ENCODE measurements around the gene CLTB.

The CLTB gene

DNA sequence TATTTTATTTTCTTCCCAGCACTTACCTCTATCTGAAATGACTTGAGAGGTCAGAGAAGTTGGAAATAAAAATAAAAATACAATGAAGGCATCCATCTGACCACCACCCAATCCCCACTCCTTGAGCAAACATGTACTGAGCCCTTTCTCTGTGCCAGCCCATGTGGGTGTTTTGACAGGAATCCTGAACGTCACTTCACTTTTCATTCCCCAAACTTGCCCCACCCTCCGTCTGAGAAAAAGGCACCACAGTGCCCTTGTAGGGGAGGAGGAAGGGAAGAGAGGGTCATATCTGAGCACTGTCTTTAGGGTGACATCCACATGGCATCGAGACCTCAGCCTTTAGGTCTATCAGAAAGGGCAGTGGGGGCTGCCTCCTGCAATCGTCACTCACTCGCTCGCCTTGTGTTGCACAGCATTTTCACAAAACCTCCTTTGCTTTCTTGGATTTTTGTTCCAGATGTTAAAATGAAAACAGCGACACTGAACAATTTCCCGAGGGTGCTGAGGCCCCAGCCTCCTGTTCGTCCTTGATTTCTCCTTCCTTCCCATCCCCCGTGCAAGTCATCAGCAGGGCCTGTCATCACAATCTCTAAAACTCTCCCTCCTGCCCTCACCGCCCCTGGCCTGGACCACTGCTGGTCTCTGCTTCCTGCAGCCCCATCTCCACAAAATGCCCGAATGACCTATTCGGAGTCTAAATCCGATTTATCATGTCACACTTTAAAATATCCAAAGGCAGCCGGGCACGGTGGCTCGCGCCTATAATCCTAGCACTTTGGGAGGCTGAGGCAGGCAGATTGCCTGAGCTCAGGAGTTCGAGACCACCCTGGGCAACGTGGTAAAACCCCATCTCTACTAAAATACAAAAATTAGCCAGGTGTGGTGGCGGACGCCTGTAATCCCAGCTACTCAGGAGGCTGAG, 14.8 kb downstream of the CLTB start:
- no peak for DNase-seq

DNA sequence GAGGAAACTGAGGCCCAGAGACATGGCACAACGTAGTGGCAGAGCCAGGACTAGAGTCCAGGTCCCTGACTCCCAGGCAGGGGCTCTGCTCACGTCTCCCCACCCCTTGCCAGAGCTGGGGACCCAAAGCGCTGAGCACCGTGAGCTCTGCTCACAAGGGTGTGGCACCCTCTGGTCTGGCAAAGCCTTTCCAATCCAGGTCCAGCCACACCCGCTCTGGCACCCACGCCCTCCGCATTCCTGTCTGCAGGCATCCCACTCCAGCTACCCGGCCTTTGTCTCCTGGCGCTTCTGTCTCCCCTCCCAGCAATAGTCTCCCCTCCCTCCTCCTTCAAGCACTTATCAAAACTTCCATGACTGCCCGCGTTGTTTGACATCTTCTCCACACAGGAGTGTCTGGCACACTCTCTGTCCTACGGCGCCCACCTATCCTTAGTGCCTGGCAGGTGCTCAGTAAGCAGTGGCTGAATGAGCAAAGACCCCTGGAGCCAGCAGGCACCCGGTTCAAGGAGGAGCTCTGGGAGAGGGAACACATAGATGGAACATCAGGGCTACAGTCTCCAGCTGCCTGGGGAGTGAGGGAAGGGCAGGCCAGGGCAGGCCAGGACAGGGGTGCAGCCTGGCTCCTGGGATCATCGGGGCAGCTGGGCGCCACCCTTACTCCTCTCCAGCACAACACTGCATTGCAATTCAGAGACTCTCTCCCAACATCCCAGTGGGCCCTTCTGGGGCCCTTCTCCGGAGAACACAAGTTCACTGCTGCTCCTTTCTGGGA, 15.8 kb downstream of the CLTB start:
- no peak for DNase-seq

DNA sequence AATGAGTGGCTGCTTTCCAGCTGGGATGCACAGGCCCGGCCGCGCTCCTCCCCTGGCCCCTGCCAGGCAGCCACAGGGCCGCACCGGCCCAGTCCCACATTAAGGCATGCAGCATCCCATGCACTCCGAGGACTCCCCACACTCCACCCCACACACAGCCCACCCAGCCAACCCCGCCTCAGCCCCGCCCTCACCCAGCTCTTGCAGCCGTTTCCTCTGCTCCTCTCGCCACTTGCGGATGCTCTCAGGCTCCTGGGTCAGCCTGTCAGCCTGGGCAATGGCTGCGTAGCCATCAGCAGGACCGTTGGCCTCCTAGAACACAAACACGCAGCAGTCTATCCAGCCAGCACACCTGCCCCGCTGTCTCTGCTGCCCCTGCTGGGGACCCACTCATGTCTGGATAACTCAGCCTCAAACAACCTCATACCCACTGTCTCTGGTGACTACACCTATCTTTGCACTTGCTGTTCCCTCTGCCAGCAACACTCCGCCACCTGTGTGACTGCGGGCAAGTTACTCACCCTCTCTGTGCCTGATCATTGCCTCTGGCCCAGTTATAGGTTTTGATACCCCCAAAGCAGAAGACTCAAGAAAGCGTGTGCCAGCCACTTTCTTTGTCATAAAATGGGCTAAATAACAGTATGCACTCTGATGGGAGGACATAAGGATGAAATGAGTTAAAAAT, 18.5 kb downstream of the CLTB start:
- DNase-seq = no peak

DNA sequence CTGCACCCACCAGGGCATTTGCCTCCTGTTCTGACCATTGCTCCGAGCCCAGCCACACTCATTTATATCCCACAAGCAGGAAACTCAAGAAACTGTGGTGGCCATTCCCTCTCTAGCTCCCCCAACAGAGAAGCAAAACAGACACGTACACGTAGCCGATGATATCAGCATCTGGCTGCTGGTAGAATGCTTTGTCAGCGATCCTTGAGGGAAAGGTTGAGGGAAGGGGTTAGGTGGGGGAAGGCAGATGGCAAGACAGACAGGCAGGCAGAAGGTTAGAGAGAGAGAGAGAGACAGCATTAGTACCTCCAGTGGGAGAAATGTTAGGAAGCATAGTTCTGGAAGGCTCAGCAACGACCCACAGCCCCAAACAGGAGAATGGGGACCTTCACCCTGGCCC, 20.0 kb downstream of the CLTB start:
- no peak for DNase-seq

DNA sequence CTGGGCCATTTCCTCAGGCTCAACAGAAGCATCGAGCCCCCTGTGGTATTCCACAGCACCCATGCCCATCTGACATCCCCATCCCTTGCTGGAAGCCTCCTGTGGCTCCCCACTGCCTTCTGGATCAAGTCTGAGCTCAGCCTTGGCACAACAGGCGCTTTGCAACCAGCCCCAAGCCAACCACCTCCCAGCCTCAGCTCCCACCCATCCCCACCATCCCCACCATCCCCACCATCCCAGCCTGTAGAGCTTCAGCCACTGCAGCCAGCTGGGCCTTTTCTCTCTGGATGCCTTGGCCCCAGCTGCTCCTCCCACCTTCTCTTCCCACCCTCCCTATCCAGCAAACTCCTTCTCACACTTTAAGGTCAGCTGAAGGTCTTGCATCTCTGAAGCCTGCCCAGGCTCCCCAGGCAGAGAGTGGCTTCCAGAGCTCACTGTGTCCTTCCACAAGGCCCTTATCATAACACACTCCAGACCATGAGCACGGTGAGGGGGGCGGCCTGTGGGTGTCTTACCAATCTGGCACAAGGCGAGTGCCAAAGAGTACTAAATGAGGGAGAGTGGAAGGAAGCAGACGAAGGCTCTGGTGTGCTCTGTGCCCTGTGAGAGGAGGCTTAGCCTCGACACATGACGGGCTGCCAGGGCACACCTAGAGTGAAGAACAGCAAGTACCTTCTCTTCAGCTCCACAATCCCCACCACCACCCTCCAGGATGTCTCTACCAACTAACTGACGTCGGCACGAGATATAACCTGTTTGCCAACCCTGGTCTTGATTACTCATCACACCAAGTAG, 21.3 kb downstream of the CLTB start:
- no peak for DNase-seq

DNA sequence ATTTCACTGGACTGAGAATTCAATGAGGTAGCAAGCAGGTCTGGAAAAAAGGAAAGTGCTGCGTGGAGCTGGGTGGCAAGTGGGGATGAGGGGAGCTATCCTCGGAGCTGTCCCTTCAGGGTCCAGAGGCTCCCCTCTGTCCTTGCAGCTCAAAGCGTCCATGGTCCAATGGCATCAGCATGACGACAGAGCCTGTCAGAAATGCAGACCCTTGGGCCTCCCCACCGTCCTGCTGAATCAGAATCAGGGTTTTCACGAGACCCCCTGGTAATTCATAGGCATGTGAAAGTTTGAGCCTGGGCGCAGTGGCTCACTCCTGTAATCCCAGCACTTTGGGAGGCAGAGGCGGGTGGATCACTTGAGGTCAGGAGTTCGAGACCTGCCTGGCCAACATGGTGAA, 22.2 kb downstream of the CLTB start:
- no peak for DNase-seq

DNA sequence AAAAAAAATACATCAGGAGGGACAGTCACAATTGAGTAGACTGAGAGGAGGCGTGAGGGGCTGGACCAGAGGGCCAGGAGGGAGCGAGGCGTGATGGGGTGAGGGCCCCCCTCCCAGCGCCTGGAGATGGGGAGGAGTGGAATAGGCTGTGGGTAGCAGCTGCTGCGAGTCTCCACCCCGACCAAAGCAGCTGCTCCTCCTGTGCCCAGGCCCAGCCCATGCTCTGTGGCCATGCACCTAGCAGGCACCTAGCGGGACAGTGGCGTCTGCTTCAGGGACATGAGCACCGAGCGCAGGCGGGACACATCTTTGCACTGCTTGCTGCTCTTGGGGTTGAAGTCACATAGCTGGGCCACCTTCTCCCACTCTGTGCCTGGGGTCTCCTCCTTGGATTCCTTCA, 23.8 kb downstream of the CLTB start:
- no peak for DNase-seq

DNA sequence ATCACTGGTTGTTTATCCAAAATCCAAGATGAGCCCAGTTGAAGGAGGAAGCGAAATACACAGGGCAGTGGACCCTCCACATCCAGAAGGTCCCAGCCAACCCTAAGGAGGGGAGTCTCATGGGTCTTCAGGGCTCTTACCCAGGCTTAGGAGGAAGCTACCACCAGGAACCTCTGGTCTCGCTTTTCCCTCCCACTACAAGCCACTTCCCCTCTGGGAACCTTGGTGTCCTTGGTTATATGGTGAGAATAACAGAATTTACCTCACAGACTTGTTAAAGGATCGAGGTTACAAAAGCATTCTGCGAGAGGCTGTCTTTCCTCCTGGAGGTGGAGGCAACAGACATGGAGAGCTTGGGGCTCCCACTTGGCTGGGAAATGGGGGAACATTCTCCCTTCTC, 24.3 kb downstream of the CLTB start:
- no peak for DNase-seq

DNA sequence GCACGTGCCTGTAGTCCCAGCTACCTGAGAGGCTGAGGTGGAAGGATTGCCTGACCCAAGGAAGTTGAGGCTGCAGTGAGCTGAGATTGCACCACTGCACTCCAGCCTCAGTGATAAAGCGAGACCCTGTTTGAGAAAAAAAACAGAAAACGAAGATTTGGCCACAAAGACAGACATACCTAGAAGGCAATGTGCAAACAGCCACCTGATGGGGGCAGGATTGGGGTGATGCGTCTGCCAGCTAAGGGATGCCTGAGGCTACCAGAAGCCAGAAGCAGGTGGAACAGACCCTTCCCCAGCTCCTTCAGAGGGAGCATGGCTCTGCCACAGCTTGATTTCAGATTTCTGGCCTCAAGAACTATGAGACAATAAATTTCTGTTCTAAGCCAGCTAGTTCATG, 24.9 kb downstream of the CLTB start:
- no peak for DNase-seq

DNA sequence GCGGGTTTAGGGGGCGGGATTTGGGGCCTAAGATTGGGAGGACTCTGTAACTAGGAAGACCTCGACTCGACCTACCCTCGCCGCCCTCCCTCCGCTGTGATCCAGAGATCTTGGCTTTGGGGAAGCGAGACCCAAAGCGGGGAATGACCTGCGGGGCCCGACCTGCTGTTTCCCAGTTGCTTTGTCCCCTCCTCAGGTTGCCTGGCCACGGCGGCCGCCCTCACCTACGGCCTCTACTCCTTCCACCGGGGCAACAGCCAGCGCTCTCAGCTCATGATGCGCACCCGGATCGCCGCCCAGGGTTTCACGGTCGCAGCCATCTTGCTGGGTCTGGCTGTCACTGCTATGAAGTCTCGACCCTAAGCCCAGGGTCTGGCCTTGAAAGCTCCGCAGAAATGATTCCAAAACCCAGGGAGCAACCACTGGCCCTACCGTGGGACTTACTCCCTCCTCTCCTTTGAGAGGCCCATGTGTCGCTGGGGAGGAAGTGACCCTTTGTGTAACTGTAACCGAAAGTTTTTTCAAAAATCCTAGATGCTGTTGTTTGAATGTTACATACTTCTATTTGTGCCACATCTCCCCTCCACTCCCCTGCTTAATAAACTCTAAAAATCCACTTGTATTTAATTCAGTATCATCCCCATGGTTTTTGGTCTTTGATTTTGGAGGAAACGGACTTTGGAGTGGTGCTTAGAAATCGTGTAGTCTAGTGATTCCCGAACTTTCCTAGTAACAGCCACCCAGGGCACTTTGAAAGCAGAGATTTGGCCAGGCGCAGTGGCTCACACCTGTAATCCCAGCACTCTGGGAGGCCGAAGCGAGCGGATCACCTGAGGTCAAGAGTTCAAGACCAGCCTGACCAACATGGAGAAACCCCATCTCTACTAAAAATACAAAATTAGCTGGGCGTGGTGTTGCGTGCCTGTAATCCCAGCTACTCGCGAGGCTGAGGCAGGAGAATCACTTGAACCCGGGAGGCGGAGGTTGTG, 26.9 kb downstream of the CLTB start:
- no peak for DNase-seq

DNA sequence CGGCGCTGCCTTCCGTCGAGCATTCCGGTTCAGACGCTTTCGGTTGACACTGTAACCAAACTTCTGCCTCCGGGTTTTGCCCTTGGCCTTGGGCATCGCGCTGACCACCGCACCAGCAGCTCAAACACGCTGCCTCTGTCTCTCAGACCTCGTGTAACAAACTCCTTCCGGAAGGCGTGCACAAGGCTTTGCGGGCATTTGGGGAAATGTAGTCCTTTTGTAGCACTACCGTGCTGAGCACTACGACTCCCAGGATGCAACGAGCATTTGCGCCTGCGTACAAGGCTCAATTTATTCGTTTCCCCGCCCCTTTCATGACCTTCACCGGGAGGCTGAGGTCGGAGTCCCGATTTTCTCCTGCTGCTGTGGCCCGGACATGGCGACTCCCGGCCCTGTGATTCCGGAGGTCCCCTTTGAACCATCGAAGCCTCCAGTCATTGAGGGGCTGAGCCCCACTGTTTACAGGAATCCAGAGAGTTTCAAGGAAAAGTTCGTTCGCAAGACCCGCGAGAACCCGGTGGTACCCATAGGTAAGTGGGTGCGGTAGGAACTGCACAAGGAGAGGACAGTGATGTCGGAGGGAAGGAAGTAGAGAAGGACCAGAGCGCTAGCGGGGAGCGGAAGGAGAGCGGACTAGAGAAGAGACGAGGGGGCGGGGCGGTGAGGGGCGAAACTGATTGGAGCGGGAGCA, 27.8 kb downstream of the CLTB start, which contains the start of the genes HIGD2A and NOP16:
Gene HIGD2A (plus strand): TSS at position 308 of the 691 bp plus-strand sequence. CDS start 69 bp downstream, at position 377.
Gene NOP16 (minus strand): TSS at position 155 of the 691 bp plus-strand sequence. CDS start 59 bp downstream, at position 96.
- DNase-seq = peak; percentile 94 to 98 (median 98)

DNA sequence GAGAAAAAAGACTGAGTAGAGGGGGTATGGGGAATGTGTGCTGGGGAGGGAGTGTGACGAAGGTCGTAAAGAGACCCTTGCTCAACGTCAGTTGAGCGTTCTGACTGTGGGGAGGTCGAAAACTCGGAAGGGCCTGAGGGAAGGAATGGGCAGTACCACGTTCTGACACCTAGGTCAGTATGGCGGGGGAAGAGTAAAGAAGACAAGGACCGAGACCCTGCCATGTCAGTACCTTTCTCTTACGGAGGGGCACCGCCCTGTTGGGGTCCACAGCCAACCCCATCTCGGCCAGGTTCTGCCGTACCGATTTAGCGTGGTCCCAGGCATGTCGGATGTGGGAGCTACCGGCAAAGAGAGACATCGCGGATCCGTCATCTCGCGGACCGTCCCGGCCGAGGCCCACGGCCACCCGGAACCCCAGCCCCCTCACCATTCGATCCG, 28.3 kb downstream of the CLTB start:
- DNase-seq = peak in 1 of 3 experiments; percentile 35

DNA sequence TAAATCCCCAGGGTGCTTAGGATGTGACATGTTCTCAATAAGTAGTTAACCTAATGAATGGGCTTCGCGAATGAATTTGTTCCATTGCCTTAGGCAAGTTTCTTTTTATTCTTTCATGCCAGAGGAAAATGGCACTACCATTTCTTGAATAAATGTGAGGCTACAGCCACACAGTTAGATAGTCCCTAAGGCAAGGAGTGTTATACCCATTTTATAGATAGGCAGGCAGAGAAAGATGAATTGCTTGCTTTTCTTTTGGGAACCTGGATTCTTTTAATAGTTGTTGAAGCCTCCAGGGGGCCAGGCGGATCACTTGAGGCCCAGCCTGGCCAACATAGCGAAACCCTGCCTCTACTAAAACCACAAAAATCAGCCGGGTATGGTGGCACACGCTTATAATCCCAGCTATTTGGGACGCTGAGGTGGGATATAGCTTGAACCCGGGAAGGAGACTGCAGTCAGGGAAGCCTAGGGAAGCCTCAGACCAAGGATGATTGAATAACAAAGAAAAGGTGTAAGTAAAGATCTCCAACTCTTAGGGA, 28.9 kb downstream of the CLTB start:
- no peak for DNase-seq

DNA sequence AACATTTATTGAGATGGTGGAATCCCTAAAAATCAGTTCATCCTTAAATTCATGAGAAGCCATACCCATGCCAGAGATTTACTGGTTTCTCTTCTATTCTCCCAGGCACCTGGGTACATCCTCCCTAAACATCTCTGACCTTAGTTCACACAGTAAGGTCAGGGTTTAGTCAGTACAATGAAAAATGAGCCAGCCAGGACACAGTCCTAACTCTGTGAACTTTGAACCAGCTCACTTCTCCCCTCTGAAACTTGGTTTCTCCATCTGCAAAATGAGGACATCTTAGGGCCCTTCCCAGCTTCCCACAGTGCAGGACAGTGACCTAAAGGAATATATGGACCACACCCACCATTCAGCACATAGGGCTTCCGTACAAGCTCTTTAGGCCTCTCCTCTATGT, 29.8 kb downstream of the CLTB start:
- DNase-seq = no peak

DNA sequence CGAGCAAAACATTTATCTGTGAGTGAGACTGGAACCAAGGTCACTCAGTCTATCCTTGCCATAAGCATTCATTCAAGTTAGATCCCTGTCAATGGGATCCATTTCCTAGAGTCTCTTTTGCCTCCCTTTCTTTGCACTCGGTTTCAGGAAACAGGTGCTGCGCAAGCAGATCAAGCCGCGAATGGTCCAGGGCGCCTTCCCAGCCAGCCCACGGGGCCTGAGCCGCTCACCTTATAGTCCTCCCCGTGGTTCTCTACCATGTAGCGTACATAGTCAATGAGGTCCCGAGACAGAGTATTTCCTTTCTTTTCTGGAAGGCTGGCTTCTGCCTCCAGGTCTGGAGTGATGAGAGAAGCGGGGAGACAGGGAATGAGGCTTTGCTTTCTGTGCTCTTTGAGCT, 31.3 kb downstream of the CLTB start:
- no peak for DNase-seq

DNA sequence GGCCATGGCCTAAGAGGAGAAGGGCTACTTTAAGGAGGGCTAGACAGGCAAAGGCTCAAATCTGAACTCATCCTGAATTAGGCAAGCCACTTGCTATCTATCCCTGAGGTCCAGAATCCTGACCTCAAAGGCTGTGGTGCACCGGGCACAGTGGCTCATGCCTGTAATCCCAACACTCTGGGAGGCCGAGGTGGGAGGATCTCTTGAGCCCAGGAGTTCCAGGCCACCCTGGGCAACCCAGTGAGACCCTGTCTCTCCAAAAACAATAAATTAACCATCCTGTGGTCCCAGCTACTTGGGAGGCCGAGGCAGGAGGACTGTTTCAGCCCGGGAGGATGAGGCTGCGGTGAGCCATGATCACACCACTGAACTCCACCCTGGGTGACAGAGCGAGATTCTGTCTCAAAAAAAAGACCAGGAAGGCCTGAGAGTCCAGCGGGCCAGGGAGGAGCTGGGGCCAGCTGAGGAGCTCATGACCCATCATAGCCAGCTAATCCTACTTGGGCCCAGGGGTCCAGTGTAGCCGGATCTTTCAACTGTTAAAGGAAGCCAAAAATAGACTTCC, 31.9 kb downstream of the CLTB start:
- no peak for DNase-seq

DNA sequence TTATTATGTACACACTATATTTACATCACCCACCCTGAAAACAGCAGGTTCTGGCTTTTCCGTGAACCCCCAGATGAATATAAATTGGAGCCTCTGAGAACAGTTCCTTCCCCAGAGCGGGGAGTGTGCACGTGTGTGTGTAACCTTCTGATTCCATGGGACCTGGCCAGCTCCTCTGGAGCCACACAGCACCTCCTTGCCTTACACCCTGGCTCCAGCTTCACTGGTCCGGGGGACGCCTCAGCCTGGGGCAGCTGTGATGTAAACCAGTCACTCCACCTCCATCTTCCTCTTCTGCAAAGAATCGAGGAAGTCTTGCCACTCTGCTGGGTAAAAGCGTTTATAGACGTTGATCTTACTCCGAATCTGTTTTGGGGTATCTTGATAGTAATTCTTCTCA, 32.4 kb downstream of the CLTB start:
- DNase-seq = no peak

DNA sequence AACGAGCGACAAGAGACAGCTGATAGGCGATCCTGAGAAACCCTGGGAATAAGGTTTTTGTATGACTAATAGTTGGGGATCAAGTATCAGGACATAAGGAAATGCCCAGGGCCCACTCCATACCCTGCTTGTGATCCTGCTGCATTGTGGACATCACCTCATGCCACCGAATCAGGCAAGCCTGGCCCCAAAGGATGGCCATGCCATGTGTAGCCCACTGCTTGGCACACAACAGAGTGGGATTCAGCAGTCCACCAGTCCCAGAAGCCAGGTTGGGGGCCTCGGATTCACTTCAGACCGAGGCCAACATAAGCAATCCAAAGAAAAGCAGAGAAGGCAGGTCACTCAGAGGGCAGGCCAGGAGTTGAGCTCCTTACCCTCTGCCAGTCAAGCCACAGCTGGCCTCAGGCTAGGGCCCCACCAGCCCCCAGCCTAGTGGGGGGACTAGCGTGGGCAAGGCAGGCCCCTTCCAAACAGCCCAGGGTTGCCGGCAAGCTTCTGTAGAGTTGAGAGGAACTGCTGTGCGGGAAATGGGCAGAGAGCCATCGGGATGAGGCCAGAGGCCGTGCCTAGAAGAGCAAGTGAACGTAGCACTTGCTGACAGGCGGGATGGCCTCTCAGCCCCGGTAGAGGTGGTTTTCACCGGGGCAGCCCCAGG, 33.0 kb downstream of the CLTB start:
- DNase-seq = no peak

DNA sequence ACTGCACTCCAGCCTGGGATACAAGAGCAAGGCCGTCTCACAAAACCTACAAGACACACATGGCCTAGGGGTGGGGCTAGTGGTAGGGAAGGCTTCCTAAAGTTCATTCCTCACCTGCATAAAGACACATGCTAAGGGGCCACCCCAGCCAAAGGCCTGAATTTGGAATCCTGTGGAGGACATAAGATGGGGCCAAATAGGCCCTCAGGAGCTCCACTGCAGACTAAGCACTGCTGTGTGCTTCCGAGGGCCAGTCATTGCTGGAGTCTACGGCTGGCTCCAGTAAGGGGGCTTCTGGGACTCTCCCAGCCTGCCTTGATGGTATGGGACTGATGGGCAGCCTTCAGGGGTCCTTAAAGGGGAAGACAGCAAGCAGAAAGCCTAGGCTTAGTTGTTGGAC, 33.6 kb downstream of the CLTB start:
- no peak for DNase-seq

All from NCI-H1417 (cell line).